ENCODE measurements around the gene WDR38. TPM values are rescaled to one million over a fixed set of nuclear protein-coding genes. Genes with fewer than 3 reads are reported as not detected.

WDR38 gene
- total and polyA plus RNA-seq, 2 of the 4 experiments (the other 2 are of a cell fraction), result not detected

GRCh38 chr9:124843456-124844034, 9.7 kb upstream of the WDR38 start:
- H3K14ac ChIP-seq (replicated peaks; ENCODE audit: low read depth, low read length), result no peak overlapping the region
- no peak overlapping the region for H2AK5ac ChIP-seq (ENCODE audit: low read depth, low read length)
- POLR2A ChIA-PET (ENCODE audit: unreplicated experiment), result no interaction called here
- H3K18ac ChIP-seq (ENCODE audit: low read depth, low read length), result no peak overlapping the region
- no peak overlapping the region for H4K8ac ChIP-seq (ENCODE audit: low read depth in 2 of 2, low read length in 2 of 2)
- H3K4me1 ChIP-seq (ENCODE audit: control insufficient read depth, insufficient read depth, low read length), result no peaks in the 10 kb centered on the region
- DNase-seq, result no peak
- H3K23ac ChIP-seq (ENCODE audit: low read depth, low read length), result no peak overlapping the region
- H2BK20ac ChIP-seq (ENCODE audit: low read depth, low read length), result no peak overlapping the region
- H2BK5ac ChIP-seq (ENCODE audit: low read depth, low read length, poor library complexity, severe bottlenecking), result no peak overlapping the region
- no peaks in the 10 kb centered on the region for H3K27me3 ChIP-seq (ENCODE audit: control insufficient read depth, insufficient read depth, low read length)
- intact Hi-C loops (cut with micrococcal nuclease), result no loop called here
- H3K9me3 ChIP-seq (ENCODE audit: control insufficient read depth, insufficient read depth, low read length), result no peaks in the 10 kb centered on the region
- no peak overlapping the region for H2BK15ac ChIP-seq (ENCODE audit: low read depth, low read length)
- H3K56ac ChIP-seq (ENCODE audit: extremely low read depth, insufficient read depth, low read length), result no peak overlapping the region
- WGBS, 2 experiments (ENCODE audit: extremely low coverage in 2 of 2, insufficient read length in 1 of 2), result 80% methylated on average over 2 of the region's 11 CpGs; no CpG with 5 or more reads in 1 of the 2 experiments
- no peak overlapping the region for H3K4me2 ChIP-seq (ENCODE audit: low read depth, low read length)
- no peak overlapping the region for H2AK9ac ChIP-seq (replicated peaks; ENCODE audit: low read depth, low read length, poor library complexity)
- no peaks in the 10 kb centered on the region for H3K79me1 ChIP-seq (ENCODE audit: low read depth in 1 of 2, low read length in 2 of 2)
- no peaks in the 10 kb centered on the region for H4K20me1 ChIP-seq (ENCODE audit: insufficient read depth, low read length)
- no peaks in the 10 kb centered on the region for H3K9me1 ChIP-seq (ENCODE audit: insufficient read depth, low read length)
- TF ChIP-seq MAZ (IDR thresholded peaks at IDR 0.05; ENCODE audit: borderline replicate concordance, low read depth, low read length), result no peak
- no peak for TF ChIP-seq MXI1 (IDR thresholded peaks at IDR 0.05; ENCODE audit: borderline replicate concordance, low read depth, low read length)
- TF ChIP-seq CTCF (conservative IDR thresholded peaks at IDR 0.05; ENCODE audit: low read depth, low read length), result no peak
- no peak for TF ChIP-seq POLR2A (IDR thresholded peaks at IDR 0.05; ENCODE audit: low read depth, low read length)
- no peak for TF ChIP-seq BHLHE40 (IDR thresholded peaks at IDR 0.05; ENCODE audit: low read depth, low read length)
- no peak for TF ChIP-seq RCOR1 (IDR thresholded peaks at IDR 0.05; ENCODE audit: insufficient replicate concordance, low read length)
- no peak for TF ChIP-seq USF2 (IDR thresholded peaks at IDR 0.05; ENCODE audit: low read depth, low read length)
- no peak for TF ChIP-seq FOS (IDR thresholded peaks at IDR 0.05; ENCODE audit: low read depth, low read length)
- TF ChIP-seq CEBPB (IDR thresholded peaks at IDR 0.05; ENCODE audit: low read depth, low read length), result no peak
- no peak for TF ChIP-seq SMC3 (IDR thresholded peaks at IDR 0.05; ENCODE audit: low read depth, low read length)
- no peak overlapping the region for H3K4ac ChIP-seq (ENCODE audit: low read depth, low read length)
- H3K9ac ChIP-seq (ENCODE audit: low read depth, low read length), result no peak overlapping the region
- no peak overlapping the region for H4K91ac ChIP-seq (ENCODE audit: insufficient read depth, low read depth, low read length)
- no peaks in the 10 kb centered on the region for H3K36me3 ChIP-seq (ENCODE audit: control insufficient read depth, insufficient read depth, low read length)
- dilution Hi-C loops (cut with HindIII; ENCODE audit: low sequenced_read_pairs, unreplicated experiment), result no loop called here
- no peak overlapping the region for H2AFZ ChIP-seq (replicated peaks; ENCODE audit: low read length, poor library complexity)
- no peak overlapping the region for H2BK120ac ChIP-seq (ENCODE audit: low read depth, low read length)
- H4K5ac ChIP-seq (ENCODE audit: low read depth, low read length), result no peak overlapping the region
- BruUV-seq (replicated peaks), result no TSS peak
- in situ Hi-C loops (cut with MboI; ENCODE audit: low sequenced_read_pairs), result no loop called here
- H3K4me3 ChIP-seq (ENCODE audit: insufficient read depth, low read depth, low read length), result no peak overlapping the region
- no peak overlapping the region for H3K27ac ChIP-seq (ENCODE audit: insufficient read depth, low read length)
- CTCF ChIA-PET, result interaction anchor here (2.3 kb wide), 1 partner anchor 9 kb away, joined by 9 read pairs; the partner anchor contains the start of gene WDR38
- no peak for ATAC-seq (ENCODE audit: low read depth)

Data from IMR-90 (cell line).